ENCODE results near the gene SPATA17.

The SPATA17 gene

GRCh38 chr1:217839161-217839560 is 208.0 kb downstream of the SPATA17 start:
- no peak for DNase-seq (ENCODE audit: extremely low read depth in 1 of 2, low read depth in 1 of 2)

GRCh38 chr1:217846733-217847132 is 215.6 kb downstream of the SPATA17 start:
- no peak for DNase-seq (ENCODE audit: extremely low read depth in 1 of 2, low read depth in 1 of 2)

- no peak for DNase-seq (ENCODE audit: extremely low read depth in 1 of 2, low read depth in 1 of 2)
Observed at GRCh38 chr1:217847643-217848042, 216.5 kb downstream of the SPATA17 start.

- no peak for DNase-seq (ENCODE audit: extremely low read depth in 1 of 2, low read depth in 1 of 2)
Observed at GRCh38 chr1:217856342-217857034, 225.3 kb downstream of the SPATA17 start.

- DNase-seq (ENCODE audit: extremely low read depth in 1 of 2, low read depth in 1 of 2) = no peak
Observed at GRCh38 chr1:217857061-217857460, 225.9 kb downstream of the SPATA17 start.

GRCh38 chr1:217861658-217862057 is 230.5 kb downstream of the SPATA17 start:
- DNase-seq (ENCODE audit: extremely low read depth in 1 of 2, low read depth in 1 of 2) = no peak

- no peak for DNase-seq (ENCODE audit: extremely low read depth in 1 of 2, low read depth in 1 of 2)
Observed at GRCh38 chr1:217867446-217867995, 236.4 kb downstream of the SPATA17 start.

- no peak for DNase-seq (ENCODE audit: extremely low read depth in 1 of 2, low read depth in 1 of 2)
Observed at GRCh38 chr1:217871955-217872354, 240.8 kb downstream of the SPATA17 start.

- no peak for DNase-seq (ENCODE audit: extremely low read depth in 1 of 2, low read depth in 1 of 2)
Observed at GRCh38 chr1:217875229-217875628, 244.1 kb downstream of the SPATA17 start.

- DNase-seq (ENCODE audit: extremely low read depth in 1 of 2, low read depth in 1 of 2) = no peak
Observed at GRCh38 chr1:217876401-217876800, 245.3 kb downstream of the SPATA17 start.

- no peak for DNase-seq (ENCODE audit: extremely low read depth in 1 of 2, low read depth in 1 of 2)
Observed at GRCh38 chr1:217876896-217877295, 245.8 kb downstream of the SPATA17 start.

GRCh38 chr1:217881131-217881543 is 250.0 kb downstream of the SPATA17 start:
- DNase-seq (ENCODE audit: extremely low read depth in 1 of 2, low read depth in 1 of 2) = no peak

GRCh38 chr1:217881607-217882332 is 250.6 kb downstream of the SPATA17 start:
- DNase-seq (ENCODE audit: extremely low read depth in 1 of 2, low read depth in 1 of 2) = no peak

GRCh38 chr1:217885181-217885580 is 254.0 kb downstream of the SPATA17 start:
- no peak for DNase-seq (ENCODE audit: extremely low read depth in 1 of 2, low read depth in 1 of 2)

GRCh38 chr1:217888328-217888727 is 257.2 kb downstream of the SPATA17 start:
- DNase-seq (ENCODE audit: extremely low read depth in 1 of 2, low read depth in 1 of 2) = no peak

- DNase-seq (ENCODE audit: extremely low read depth in 1 of 2, low read depth in 1 of 2) = no peak
Observed at GRCh38 chr1:217889401-217889800, 258.3 kb downstream of the SPATA17 start.

- no peak for DNase-seq (ENCODE audit: extremely low read depth in 1 of 2, low read depth in 1 of 2)
Observed at GRCh38 chr1:217891966-217892365, 260.8 kb downstream of the SPATA17 start.

- no peak for DNase-seq (ENCODE audit: extremely low read depth in 1 of 2, low read depth in 1 of 2)
Observed at GRCh38 chr1:217892750-217893149, 261.6 kb downstream of the SPATA17 start.

GRCh38 chr1:217895841-217896240 is 264.7 kb downstream of the SPATA17 start:
- no peak for DNase-seq (ENCODE audit: extremely low read depth in 1 of 2, low read depth in 1 of 2)

- DNase-seq (ENCODE audit: extremely low read depth in 1 of 2, low read depth in 1 of 2) = no peak
Observed at GRCh38 chr1:217896490-217896889, 265.3 kb downstream of the SPATA17 start.

- no peak for DNase-seq (ENCODE audit: extremely low read depth in 1 of 2, low read depth in 1 of 2)
Observed at GRCh38 chr1:217897100-217897499, 266.0 kb downstream of the SPATA17 start.

GRCh38 chr1:217899614-217900013 is 268.5 kb downstream of the SPATA17 start:
- no peak for DNase-seq (ENCODE audit: extremely low read depth in 1 of 2, low read depth in 1 of 2)

All from activated CD8-positive, alpha-beta memory T cell treated with anti-CD3 and anti-CD28 coated beads for 1 hour (primary cell).